Tibial nerve (tissue), 4 donors: ENCODE measurements around the gene ITCH.

Source experiments
- EP300 ChIP-seq, 2 donors: sonication (generic); formaldehyde crosslinking; IDR thresholded peaks; one replicate each; pipeline ENCODE4 v1.6.1; 2017; ENCODE audit warnings: antibody characterized with exemption in 2 of 2, mild to moderate bottlenecking in 1 of 2
- POLR2A ChIP-seq, 2 donors: fragments of 450-650 bp; IDR thresholded peaks; one replicate each; pipeline ENCODE4 v1.6.1; 2017; ENCODE audit warnings: antibody characterized with exemption in 2 of 2, mild to moderate bottlenecking in 2 of 2, moderate library complexity in 2 of 2
- TF ChIP-seq, protein P1 (sequence below), 5 experiments: fragments of 200-600 bp in 3 of 5; fragments of 450-650 bp in 2 of 5; sonication (generic) in 3 of 5; IDR thresholded peaks; one replicate each; pipeline ENCODE4 v1.5.1; 2016 to 2019; ENCODE audit warnings: antibody characterized with exemption in 5 of 5, mild to moderate bottlenecking in 3 of 5, moderate library complexity in 2 of 5

DNA sequence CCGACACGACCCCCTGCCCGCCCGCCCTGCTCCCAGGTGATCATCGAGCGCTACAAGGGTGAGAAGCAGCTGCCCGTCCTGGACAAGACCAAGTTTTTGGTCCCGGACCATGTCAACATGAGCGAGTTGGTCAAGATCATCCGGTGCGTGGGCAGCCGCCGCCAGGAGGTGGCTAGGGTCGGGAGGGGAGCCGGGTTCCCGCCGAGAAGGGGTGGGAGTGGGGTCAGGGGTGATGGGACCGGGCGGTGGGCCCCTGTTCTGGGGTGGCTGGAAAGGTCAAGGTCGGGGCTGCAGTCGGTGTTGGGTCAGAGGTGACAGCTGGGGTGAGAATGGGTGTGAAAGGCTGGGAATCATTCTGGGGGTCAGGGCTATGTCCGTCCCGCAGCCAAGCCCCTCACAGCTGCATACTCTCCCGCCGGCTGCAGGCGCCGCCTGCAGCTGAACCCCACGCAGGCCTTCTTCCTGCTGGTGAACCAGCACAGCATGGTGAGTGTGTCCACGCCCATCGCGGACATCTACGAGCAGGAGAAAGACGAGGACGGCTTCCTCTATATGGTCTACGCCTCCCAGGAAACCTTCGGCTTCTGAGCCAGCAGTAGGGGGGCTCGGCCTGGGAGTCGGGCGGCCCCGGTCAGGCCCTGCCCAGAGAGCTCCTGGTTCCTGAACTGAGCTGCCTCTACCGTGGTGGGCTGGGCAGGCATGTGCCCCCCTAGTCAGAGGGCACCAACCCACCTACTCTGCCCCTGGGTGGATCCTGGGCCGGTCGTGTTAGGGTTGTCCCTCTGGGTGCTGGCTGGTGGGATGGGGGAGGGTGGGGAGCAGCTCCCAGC is 196.5 kb downstream of the ITCH start:
- TF ChIP-seq, protein P1, sequence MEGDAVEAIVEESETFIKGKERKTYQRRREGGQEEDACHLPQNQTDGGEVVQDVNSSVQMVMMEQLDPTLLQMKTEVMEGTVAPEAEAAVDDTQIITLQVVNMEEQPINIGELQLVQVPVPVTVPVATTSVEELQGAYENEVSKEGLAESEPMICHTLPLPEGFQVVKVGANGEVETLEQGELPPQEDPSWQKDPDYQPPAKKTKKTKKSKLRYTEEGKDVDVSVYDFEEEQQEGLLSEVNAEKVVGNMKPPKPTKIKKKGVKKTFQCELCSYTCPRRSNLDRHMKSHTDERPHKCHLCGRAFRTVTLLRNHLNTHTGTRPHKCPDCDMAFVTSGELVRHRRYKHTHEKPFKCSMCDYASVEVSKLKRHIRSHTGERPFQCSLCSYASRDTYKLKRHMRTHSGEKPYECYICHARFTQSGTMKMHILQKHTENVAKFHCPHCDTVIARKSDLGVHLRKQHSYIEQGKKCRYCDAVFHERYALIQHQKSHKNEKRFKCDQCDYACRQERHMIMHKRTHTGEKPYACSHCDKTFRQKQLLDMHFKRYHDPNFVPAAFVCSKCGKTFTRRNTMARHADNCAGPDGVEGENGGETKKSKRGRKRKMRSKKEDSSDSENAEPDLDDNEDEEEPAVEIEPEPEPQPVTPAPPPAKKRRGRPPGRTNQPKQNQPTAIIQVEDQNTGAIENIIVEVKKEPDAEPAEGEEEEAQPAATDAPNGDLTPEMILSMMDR (IDR thresholded peaks at IDR 0.05): peak in 1 of 5 experiments; percentile 19
- TF ChIP-seq POLR2A (IDR thresholded peaks at IDR 0.05) (no peak), EP300 (IDR thresholded peaks at IDR 0.05) (no peak)
